Embryonic facial prominence (tissue), 1 donor: ENCODE results near the gene TRPM8.
A peak's percentile ranks its signal among the peaks of the same experiment; 100 is the strongest.

ENCODE experiments used
- DNase-seq: peaks from one replicate; pipeline ENCODE4 v3.0.0-alpha.2; 2016; ENCODE audit errors: extremely low spot score

Gene TRPM8

DNA sequence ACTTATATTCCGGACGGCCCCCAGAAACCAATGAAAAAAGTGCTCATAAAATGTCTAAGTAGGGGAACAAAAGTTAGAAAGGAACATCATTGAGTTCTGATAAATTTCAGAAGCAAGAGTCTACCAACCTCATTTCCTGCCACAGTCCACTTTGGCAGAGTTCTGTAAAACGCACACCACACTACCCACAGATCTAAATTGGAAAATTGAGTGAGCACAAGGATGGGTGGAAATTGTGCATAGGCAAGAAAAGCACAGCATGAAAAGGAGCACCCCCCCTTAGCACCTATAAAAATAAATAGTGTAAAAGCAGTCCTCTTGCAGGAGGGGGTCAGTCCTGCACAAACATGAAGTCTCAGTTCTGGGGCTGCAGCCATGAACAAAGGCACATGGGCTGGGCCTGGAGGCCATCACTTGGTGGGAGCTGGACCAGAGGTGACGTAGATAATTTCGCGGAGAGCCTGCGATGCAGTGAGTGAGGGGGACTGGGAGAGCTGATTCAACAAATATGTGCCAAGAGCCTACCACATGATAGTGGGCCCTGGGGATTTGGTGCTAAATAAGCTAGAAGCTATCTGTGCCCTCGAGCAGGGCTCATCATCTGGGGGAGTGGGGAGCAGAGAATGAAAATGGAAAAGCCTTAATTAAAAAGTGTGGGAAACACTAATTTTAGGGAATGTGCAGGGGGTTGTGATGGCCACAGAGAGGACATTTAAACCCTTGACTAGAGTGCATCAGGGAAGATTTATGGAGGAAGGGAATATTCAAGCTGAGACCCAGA, 84.4 kb downstream of the TRPM8 start:
- no peak for DNase-seq

GRCh38 chr2:234002281-234002680, 85.1 kb downstream of the TRPM8 start:
- no peak for DNase-seq

GRCh38 chr2:234003972-234004617, 86.9 kb downstream of the TRPM8 start:
- DNase-seq, result peak; percentile 22

GRCh38 chr2:234005126-234005525, 88.0 kb downstream of the TRPM8 start:
- DNase-seq, result no peak

- DNase-seq, result no peak
These were observed 89.3 kb downstream of the TRPM8 start for GRCh38 chr2:234006501-234006900.

DNA sequence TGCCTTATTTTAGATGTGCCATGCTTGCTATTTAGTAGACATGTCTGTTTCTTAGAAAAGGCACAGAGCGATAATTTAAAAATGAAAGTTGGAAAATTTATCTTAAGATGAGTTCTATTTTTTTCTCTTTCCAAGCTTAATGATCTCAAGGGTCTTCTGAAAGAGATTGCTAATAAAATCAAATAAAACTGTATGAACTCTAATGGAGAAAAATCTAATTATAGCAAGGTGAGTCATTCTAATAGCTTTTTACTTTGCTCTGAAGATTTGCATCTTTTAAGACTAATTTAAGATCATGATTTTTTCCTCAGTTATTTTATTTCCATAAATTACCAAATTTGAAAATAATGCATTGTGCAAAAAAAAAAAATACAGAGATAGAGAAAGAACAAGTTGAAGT, 97.3 kb downstream of the TRPM8 start:
- DNase-seq, result no peak

GRCh38 chr2:234015861-234016260, 98.7 kb downstream of the TRPM8 start:
- no peak for DNase-seq

GRCh38 chr2:234019896-234020295, 102.7 kb downstream of the TRPM8 start:
- DNase-seq, result no peak

- no peak for DNase-seq
These were observed 103.2 kb downstream of the TRPM8 start for GRCh38 chr2:234020332-234020731.

DNA sequence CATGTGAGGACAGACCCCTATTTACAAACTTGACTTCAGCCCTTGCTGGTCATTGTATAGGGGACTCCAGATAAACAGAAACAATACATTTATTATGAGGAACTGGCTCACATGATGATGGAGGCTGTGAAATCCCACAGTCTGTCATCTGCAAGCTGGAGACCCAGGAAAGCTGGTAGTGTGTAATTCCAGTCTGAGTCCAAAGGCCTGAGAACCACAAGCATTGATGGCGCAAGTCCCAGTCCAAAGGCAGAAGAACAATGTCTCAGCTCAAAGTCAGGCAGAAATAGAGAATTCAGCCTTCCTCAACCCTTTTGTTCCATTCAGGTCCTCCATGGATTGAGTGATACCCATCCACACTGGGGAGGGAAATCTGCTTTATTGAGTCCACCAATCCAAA, 105.3 kb downstream of the TRPM8 start:
- no peak for DNase-seq

DNA sequence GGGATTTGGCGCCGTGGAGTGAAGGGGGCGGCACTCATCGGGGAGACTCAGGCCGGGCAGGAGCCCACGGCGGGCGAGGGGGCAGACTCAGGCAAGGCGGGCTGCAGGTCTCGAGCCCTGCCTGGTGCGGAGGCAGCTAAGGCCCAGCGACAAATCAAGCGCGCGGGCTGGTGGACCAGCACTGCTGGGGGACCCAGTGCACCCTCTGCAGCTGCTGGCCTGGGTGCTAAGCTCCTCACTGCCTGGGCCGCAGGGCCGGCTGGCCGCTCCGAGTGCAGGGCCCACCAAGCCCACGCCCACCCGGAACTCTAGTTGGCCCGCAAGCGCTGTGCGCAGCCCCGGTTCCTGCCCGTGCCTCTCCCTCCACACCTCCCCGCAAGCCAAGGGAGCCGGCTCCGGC, 107.1 kb downstream of the TRPM8 start:
- no peak for DNase-seq

GRCh38 chr2:234025466-234025865, 108.3 kb downstream of the TRPM8 start:
- no peak for DNase-seq

GRCh38 chr2:234025891-234026401, 108.8 kb downstream of the TRPM8 start:
- DNase-seq, result no peak

- DNase-seq, result no peak
These were observed 109.6 kb downstream of the TRPM8 start for GRCh38 chr2:234026693-234027254.

- DNase-seq, result no peak
These were observed 110.5 kb downstream of the TRPM8 start for GRCh38 chr2:234027641-234028040.

DNA sequence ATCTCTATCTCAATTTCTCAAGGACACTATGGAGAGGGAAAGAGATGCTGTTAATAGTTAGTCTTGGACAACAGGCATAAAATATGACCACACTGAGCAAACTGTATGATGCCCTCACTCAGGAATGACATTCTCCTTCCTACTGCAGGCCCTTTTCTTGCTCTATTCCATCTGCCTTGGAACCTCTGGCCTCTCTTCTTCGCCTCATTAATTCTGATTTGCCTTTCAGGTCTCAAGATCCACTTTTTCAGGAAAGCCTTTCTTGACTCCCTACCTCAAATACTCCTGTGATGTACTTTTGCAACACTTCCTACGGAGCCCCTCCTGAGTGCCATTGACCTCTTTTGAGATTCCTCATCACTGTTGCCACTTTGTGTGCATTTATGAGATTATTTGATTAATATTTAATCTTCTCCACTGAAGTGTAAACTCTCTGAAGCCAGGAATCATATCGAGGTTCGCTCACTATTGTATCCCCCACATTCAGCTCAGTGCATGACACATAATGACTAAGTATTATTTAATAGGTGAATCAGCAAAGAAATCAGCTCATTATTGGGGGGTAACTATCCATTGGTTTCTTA, 112.1 kb downstream of the TRPM8 start:
- peak; percentile 23 for DNase-seq

DNA sequence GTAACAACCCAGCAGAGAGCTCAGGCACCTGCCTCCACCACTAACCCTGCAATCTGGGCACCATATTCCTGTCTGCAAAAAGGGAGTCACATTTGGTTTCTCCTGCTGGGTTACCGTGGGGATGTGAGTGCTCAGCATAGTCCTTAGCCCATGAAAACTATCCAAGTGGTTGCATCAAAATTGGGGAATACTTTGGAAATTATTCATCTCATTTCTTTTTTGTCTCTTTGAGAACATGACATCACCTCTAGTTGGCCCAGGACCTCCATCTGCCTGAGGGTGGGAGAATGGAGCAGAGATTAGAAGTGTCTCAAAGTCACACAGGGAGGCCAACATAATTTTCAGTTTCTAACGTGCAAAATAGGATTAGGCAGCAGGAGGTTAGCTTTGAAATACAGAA, 114.0 kb downstream of the TRPM8 start:
- DNase-seq, result no peak

- DNase-seq, result no peak
These were observed 115.2 kb downstream of the TRPM8 start for GRCh38 chr2:234032279-234032856.

GRCh38 chr2:234033174-234033573, 116.0 kb downstream of the TRPM8 start:
- no peak for DNase-seq

- DNase-seq, result no peak
These were observed 116.7 kb downstream of the TRPM8 start for GRCh38 chr2:234033885-234034284.

DNA sequence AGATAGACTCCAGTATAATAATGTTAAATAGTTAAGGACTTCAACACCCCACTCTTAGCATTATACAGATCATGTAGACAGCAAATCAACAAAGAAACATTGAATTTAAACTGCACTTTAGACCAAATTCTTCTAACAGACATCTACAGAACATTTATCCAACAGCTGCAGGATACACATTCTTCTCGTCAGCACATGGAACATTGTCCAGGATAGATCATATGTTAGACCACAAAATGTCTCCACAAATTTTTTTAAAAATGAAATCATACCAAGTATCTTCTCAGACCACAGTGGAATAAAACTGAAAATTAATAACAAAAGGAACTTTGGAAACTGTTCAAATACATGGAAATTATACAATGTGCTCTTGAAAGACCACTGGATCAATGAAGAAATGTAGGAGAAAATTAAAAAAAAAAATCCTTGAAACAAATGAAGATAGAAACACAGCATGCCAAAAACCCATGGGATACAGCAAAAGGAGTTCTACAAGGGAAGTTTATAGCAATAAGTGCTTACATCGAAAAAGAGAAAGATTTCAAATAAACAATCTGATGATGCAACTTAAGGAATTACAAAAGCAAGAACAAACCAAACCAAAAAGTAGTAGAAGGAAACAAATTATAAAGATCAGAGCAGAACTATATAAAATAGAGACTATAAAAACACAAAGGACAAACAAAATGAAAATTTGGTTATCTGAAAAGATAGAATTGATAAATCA, 121.1 kb downstream of the TRPM8 start:
- no peak for DNase-seq

GRCh38 chr2:234044157-234044556, 127.0 kb downstream of the TRPM8 start:
- no peak for DNase-seq
